ENCODE data around the gene MTG1. TPM values are rescaled to one million over a fixed set of nuclear protein-coding genes. Genes with fewer than 3 reads are reported as not detected.
"Not testable (repeated sequence)": the region's sequence is repeated elsewhere in the genome, so short reads cannot be mapped to it uniquely, and the experiment has no call there.

Gene MTG1
- total RNA-seq, 1 experiment from 2014 or later = 39.4 TPM

- Histone ChIP-seq H3K27me3 (no peaks in the 10 kb centered on the region), H3K4me3 (no peak overlapping the region), H3K9me3 (peaks cover 4% of the 10 kb centered on the region; the same call in 1 of the 2 replicates), H3K36me3 (peaks cover 75% of the 10 kb centered on the region)
- no peak for DNase-seq
These were observed 9.4 kb downstream of the MTG1 start for GRCh38 chr10:133403359-133403758.

GRCh38 chr10:133403784-133404183 lies 9.8 kb downstream of the MTG1 start:
- Histone ChIP-seq H3K36me3 (peaks cover 75% of the 10 kb centered on the region), H3K9me3 (peaks cover 7% of the 10 kb centered on the region; the same call in 1 of the 2 replicates)
- no peak for DNase-seq

DNA sequence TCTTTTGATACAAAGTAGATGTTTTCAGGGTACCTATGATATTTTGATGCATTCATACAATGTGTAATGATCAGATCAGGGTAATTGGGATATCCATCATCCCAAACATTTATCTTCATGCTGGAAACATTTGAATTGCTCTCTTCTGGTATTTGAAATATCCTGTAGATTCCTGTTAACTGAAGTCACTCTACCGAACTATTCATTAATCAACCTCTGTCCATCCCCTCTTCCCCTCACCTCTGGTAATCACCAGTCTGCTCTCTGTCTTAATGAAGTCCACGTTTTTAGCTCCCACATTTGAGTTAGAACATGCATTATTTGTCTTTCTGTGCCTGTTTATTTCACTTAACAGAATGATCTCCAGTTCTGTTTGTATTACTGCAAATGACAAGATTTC lies 11.3 kb downstream of the MTG1 start:
- Histone ChIP-seq H3K9me3 (peaks cover 14% of the 10 kb centered on the region), H3K36me3 (peaks cover 77% of the 10 kb centered on the region), H3K27me3 (no peaks in the 10 kb centered on the region), H3K4me3 (no peak overlapping the region)
- DNase-seq = no peak

More at GRCh38 chr10:133403784-133404183, 9.8 kb downstream of the MTG1 start:
- Histone ChIP-seq H3K27me3 (no peaks in the 10 kb centered on the region), H3K4me3 (no peak overlapping the region)

DNA sequence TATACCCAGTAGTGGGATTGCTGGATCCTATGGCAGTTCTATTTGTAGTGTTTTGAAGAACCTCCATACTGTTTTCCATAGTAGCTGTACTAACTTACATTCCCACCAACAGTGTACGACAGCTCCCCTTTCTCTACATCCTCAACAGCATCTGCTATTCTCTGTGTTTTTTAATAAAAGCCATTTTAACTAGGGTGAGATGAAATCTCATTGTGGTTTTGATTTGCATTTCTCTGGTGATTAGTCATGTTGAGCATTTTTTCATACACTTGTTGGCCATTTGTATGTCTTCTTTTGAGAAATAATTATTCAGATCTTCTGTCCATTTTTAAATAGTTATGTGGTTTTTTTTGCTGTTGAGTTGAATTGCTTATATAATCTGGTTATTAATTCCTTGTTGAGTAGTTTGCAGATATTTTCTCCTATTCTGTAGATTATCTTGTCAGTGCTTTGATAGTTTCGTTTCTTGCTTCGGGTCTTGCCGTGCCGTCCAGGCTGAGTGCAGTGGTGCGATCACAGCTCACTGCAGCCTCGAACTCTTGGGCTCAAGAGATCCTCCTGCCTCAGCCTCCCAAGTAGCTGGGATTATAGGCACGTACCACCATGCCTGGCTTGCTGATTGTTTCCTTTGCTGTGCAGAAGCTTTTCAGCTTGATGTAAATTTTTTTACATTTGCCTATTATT lies 12.0 kb downstream of the MTG1 start:
- no peaks in the 10 kb centered on the region for H3K27me3 ChIP-seq
- no peak for DNase-seq
- H3K4me3 ChIP-seq = no peak overlapping the region
- peaks cover 17% of the 10 kb centered on the region for H3K9me3 ChIP-seq
- H3K36me3 ChIP-seq = peaks cover 77% of the 10 kb centered on the region

GRCh38 chr10:133411523-133412380 lies 17.8 kb downstream of the MTG1 start:
- Histone ChIP-seq H3K9me3 (peaks cover 29% of the 10 kb centered on the region), H3K27me3 (no peaks in the 10 kb centered on the region), H3K4me3 (no peak overlapping the region), H3K36me3 (peaks cover 82% of the 10 kb centered on the region)
- DNase-seq = no peak

GRCh38 chr10:133412381-133412711 lies 18.4 kb downstream of the MTG1 start:
- no peaks in the 10 kb centered on the region for H3K27me3 ChIP-seq
- no peak overlapping the region for H3K4me3 ChIP-seq
- no peak for DNase-seq
- H3K36me3 ChIP-seq = peaks cover 77% of the 10 kb centered on the region
- peaks cover 29% of the 10 kb centered on the region for H3K9me3 ChIP-seq

GRCh38 chr10:133414401-133414800 lies 20.4 kb downstream of the MTG1 start:
- peaks cover 71% of the 10 kb centered on the region for H3K36me3 ChIP-seq
- not testable (repeated sequence) for H3K4me3 ChIP-seq, DNase-seq, H3K27me3 ChIP-seq
- peaks cover 21% of the 10 kb centered on the region for H3K9me3 ChIP-seq

- H3K36me3 ChIP-seq = peaks cover 66% of the 10 kb centered on the region
These were observed 21.8 kb downstream of the MTG1 start for GRCh38 chr10:133415752-133416151.

DNA sequence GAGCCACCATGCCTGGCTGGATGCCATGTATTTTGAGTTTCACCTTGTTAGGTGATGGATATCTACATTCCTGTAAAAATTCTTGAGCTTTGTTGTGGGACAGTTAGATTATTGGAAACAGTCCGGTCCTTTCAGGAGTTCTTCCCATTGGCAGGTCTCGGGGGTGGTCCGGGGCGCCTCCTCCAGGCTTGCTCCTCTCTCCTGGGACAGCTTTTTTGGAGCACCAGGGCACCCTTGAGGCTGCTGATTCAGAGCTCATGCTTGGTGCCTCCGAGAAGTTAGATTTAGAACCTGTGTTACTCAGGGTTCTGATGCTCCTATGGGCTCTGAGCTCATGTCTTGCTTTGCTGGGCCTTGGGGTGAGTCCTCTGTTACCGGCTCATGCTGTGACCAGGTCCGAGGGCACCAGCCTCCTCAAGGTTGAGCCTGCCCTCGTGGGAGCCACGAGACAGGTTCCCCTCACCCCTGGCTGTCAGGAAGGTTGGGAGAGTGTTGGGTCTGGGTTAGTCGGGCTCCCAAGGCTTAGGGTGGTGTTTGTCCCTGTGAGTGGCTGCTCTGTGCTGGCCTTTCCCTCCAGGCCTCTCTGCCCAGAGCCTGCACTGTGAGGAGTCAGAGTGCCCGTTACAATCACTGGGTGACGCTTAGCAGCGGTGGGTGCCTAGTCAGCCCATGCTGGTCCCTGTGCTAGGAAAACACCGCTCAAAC lies 24.5 kb downstream of the MTG1 start:
- DNase-seq = no peak
- Histone ChIP-seq H3K36me3 (peaks cover 40% of the 10 kb centered on the region), H3K27me3 (no peaks in the 10 kb centered on the region), H3K4me3 (no peak overlapping the region), H3K9me3 (no peaks in the 10 kb centered on the region; the same call in 1 of the 2 replicates)

More at GRCh38 chr10:133415752-133416151, 21.8 kb downstream of the MTG1 start:
- DNase-seq = no peak
- H3K27me3 ChIP-seq = no peaks in the 10 kb centered on the region
- H3K4me3 ChIP-seq = no peak overlapping the region
- peaks cover 15% of the 10 kb centered on the region for H3K9me3 ChIP-seq

DNA sequence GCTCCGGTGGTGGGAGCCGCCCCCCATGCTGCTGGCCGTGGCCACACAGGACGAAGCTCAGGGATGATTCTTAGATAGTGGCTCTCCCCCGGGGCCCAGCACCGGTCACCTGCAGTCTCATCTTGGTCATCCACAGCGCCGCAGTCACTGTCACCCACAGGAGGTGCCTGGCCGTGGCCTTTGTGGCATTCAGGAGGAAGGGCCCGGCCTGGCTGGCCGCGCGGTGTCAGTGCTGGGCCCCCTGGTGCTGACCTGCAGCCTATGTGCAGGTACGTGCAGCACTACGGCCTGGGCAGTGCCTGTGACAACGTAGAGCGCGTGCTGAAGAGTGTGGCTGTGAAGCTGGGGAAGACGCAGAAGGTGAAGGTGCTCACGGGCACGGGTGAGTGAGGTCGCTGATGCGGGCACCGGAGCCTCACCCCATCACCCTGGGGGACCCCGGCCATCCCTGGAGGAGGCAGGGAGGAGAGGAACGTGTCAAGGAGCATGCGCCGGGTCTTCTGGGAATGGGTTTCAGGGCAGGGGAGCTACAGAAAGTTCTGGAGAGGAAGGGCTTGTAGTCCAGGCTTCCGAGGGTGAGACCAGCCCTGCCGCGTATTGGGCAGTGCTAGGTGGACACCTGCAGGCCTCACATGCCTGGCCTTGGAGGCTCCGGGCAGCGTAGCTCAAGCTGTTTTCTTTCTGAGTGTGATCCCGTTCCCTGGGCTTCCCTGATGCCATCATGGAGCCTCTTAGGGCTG lies 25.4 kb downstream of the MTG1 start:
- no peak for DNase-seq
- H3K9me3 ChIP-seq = no peaks in the 10 kb centered on the region
- H3K27me3 ChIP-seq = no peaks in the 10 kb centered on the region
- H3K4me3 ChIP-seq = no peak overlapping the region
- H3K36me3 ChIP-seq = peaks cover 35% of the 10 kb centered on the region

- no peaks in the 10 kb centered on the region for H3K27me3 ChIP-seq
- H3K36me3 ChIP-seq = peaks cover 30% of the 10 kb centered on the region
- no peak overlapping the region for H3K4me3 ChIP-seq
- no peaks in the 10 kb centered on the region for H3K9me3 ChIP-seq
- no peak for DNase-seq
These were observed 26.1 kb downstream of the MTG1 start for GRCh38 chr10:133420028-133420427.

GRCh38 chr10:133420579-133420978 lies 26.6 kb downstream of the MTG1 start:
- Histone ChIP-seq H3K4me3 (no peak overlapping the region), H3K9me3 (no peaks in the 10 kb centered on the region), H3K36me3 (peaks cover 25% of the 10 kb centered on the region), H3K27me3 (no peaks in the 10 kb centered on the region)
- no peak for DNase-seq

- no peak overlapping the region for H3K4me3 ChIP-seq
- no peaks in the 10 kb centered on the region for H3K9me3 ChIP-seq
- H3K27me3 ChIP-seq = no peaks in the 10 kb centered on the region
- peaks cover 23% of the 10 kb centered on the region for H3K36me3 ChIP-seq
- DNase-seq = no peak
These were observed 27.6 kb downstream of the MTG1 start for GRCh38 chr10:133421336-133422222.

DNA sequence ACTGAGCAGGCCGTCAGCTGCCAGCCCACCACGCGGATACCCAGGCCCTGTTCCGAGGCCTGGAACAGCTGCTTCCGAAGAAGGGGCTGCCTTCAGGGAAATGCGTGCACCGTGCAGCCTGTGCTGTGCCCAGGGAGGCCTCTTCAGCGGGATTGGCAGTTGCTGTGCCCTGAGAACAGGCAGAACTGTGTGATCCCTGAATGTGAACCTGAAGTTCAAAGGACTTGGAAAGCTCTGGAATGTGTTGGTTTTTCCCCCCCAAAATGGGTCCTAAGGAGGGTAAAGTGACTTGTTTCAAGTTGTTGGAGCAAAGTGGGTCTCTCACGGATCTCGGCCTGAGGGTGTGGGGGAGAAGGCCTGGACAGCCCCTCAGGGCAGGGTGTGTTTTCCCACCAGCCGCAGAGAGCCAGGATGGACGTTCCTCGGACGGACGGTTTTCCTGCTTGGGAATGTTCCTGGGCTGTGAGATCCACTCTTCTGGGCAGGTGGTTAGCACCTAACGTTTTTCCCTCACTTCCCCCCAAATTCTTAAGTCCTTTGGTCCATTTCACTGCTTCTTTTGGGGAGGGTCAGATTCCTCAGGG lies 28.4 kb downstream of the MTG1 start:
- no peak for DNase-seq
- Histone ChIP-seq H3K9me3 (no peaks in the 10 kb centered on the region), H3K4me3 (no peak overlapping the region), H3K36me3 (peaks cover 23% of the 10 kb centered on the region), H3K27me3 (no peaks in the 10 kb centered on the region)

All from MG63 (cell line).